Naive thymus-derived CD4-positive, alpha-beta T cell (primary cell): ENCODE measurements around the gene TAF6. TPM values are rescaled to one million over a fixed set of nuclear protein-coding genes. Genes with fewer than 3 reads are reported as not detected.
A peak's percentile ranks its signal among the peaks of the same experiment; 100 is the strongest.

Experiments used
- ATAC-seq: fragments of 150-1000 bp; cut with Tn5 transposase; 2 replicates; pipeline ENCODE4 v1.10.0; 2021; ENCODE audit warnings: mild to moderate bottlenecking, moderate library complexity
- CTCF ChIA-PET: fragments of 350-600 bp; sonication (Branson Sonifier 250); formaldehyde crosslinking; loops from one replicate; lab custom pipeline; 2021; ENCODE audit warnings: antibody characterized with exemption; lab: Charles Lee
- POLR2A ChIA-PET: fragments of 350-600 bp; sonication (Branson Sonifier 250); formaldehyde crosslinking; loops from one replicate; lab custom pipeline; 2021; ENCODE audit warnings: antibody characterized with exemption, inconsistent platforms; lab: Charles Lee
- DNase-seq, 9 donors: peaks; one replicate each; pipeline versions ENCODE4 v3.0.0 to v3.0.0-alpha.2; 2020 to 2022; ENCODE audit warnings: mixed read lengths in 1 of 9
- H3K27ac ChIP-seq: one replicate; pipeline ENCODE4 v1.7.0; 2013; ENCODE audit warnings: mild to moderate bottlenecking, low read depth, low read length, moderate library complexity
- H3K27me3 ChIP-seq, 2 donors: one replicate each; pipeline ENCODE4 v1.7.0; 2013; ENCODE audit warnings: low read length in 2 of 2, mild to moderate bottlenecking in 2 of 2, moderate library complexity in 2 of 2; ENCODE audit not compliant: control insufficient read depth in 2 of 2, insufficient read depth in 2 of 2
- H3K36me3 ChIP-seq, 3 experiments: 1 replicate in 2 of 3; 2 replicates in 1 of 3; pipeline ENCODE4 v1.7.0; 2013; ENCODE audit warnings: low read length in 3 of 3, mild to moderate bottlenecking in 3 of 3, moderate library complexity in 1 of 3; ENCODE audit not compliant: insufficient read depth in 3 of 3, control insufficient read depth in 2 of 3
- H3K4me1 ChIP-seq, 2 donors: one replicate each; pipeline ENCODE4 v1.7.0; 2013; ENCODE audit warnings: low read length in 2 of 2, mild to moderate bottlenecking in 2 of 2, moderate library complexity in 1 of 2; ENCODE audit not compliant: control insufficient read depth in 2 of 2, insufficient read depth in 2 of 2
- H3K4me3 ChIP-seq: 2 replicates; pipeline ENCODE4 v1.7.0; 2013; ENCODE audit warnings: mild to moderate bottlenecking, low read length
- H3K9me3 ChIP-seq, 3 experiments: 1 replicate in 2 of 3; 2 replicates in 1 of 3; pipeline ENCODE4 v1.7.0; 2013; ENCODE audit warnings: low read length in 3 of 3; ENCODE audit not compliant: control insufficient read depth in 2 of 3
- H3K27ac Mint-ChIP-seq, 9 donors: one replicate each; pipeline ENCODE4 v1.8.0; 2020 to 2022; ENCODE audit warnings: mixed read lengths in 9 of 9, mild to moderate bottlenecking in 8 of 9, moderate library complexity in 5 of 9, inconsistent platforms in 2 of 9
- H3K27me3 Mint-ChIP-seq, 5 donors: one replicate each; pipeline ENCODE4 v1.8.0; 2021 to 2022; ENCODE audit warnings: mixed read lengths in 5 of 5, mild to moderate bottlenecking in 1 of 5
- H3K36me3 Mint-ChIP-seq, 5 donors: one replicate each; pipeline ENCODE4 v1.8.0; 2020 to 2022; ENCODE audit warnings: mixed read lengths in 5 of 5, mild to moderate bottlenecking in 3 of 5, inconsistent platforms in 1 of 5
- H3K4me1 Mint-ChIP-seq, 7 donors: one replicate each; pipeline ENCODE4 v1.8.0; 2020 to 2022; ENCODE audit warnings: mixed read lengths in 7 of 7, mild to moderate bottlenecking in 3 of 7, inconsistent platforms in 1 of 7
- H3K4me3 Mint-ChIP-seq, 10 donors: one replicate each; pipeline ENCODE4 v1.8.0; 2020 to 2022; ENCODE audit warnings: mild to moderate bottlenecking in 10 of 10, mixed read lengths in 10 of 10, moderate library complexity in 6 of 10, inconsistent platforms in 2 of 10
- H3K9me3 Mint-ChIP-seq, 11 donors: one replicate each; pipeline ENCODE4 v1.8.0; 2020 to 2022; ENCODE audit warnings: mixed read lengths in 11 of 11, mild to moderate bottlenecking in 4 of 11, inconsistent platforms in 1 of 11, moderate library complexity in 1 of 11
- intact Hi-C, 2 donors: fragments of 100-400 bp; cut with micrococcal nuclease; formaldehyde crosslinking; loops; one replicate each; pipeline ENCODE4 v1.15.1; 2023
- polyA plus RNA-seq, 2 donors: library from polyadenylated mRNA; unstranded; fragments of 300-500 nt; fragmentation: Illumina TruSeq; gene quantifications; one replicate each; pipeline ENCODE4 v1.2.3, GENCODE V29; 2021
- total RNA-seq, 6 experiments: library from RNA in 5 of 6; stranded (reverse) in 5 of 6; gene quantifications; 1 replicate in 5 of 6; 2 replicates in 1 of 6; pipeline ENCODE4 v1.2.3 and lab custom pipeline; 2021 to 2026

TAF6 gene
- total and polyA plus RNA-seq, 7 experiments from 2014 or later: 30.8 to 68.1 (median 45.0) TPM

- POLR2A ChIA-PET: interaction anchor here (2.2 kb wide), 1 partner anchor 9 kb away, joined by 10 read pairs; no protein-coding TSS in a partner anchor
- peaks cover 0 to 20% (median 4%) of the 10 kb centered on the region in 5 donors for H3K36me3 Mint-ChIP-seq
Measured at GRCh38 chr7:100115026-100115425, 4.1 kb downstream of the TAF6 start.

GRCh38 chr7:100111914-100112313 is 7.2 kb downstream of the TAF6 start:
- Histone ChIP-seq H3K27me3 (no peaks in the 10 kb centered on the region), H3K4me3 (no peak overlapping the region), H3K4me1 (no peaks in the 10 kb centered on the region), H3K36me3 (peaks cover 0 to 70% (median 27%) of the 10 kb centered on the region in 3 experiments), H3K27ac (no peak overlapping the region), H3K9me3 (no peaks in the 10 kb centered on the region)
- Mint-ChIP-seq H3K9me3 (no peaks in the 10 kb centered on the region), H3K4me3 (no peak overlapping the region), H3K27me3 (no peaks in the 10 kb centered on the region), H3K27ac (no peak overlapping the region), H3K4me1 (peaks cover 3 to 9% (median 8%) of the 10 kb centered on the region in 7 donors), H3K36me3 (peaks cover 0 to 33% (median 9%) of the 10 kb centered on the region in 5 donors)
- ATAC-seq (no peak), DNase-seq (no peak)
- POLR2A ChIA-PET: interaction anchor here (0.6 to 1.1 kb wide), 2 partner anchors 10 to 12 kb away, joined by 3 read pairs; partner anchors contain the start of gene AP4M1
- CTCF ChIA-PET: no interaction called here
- intact Hi-C loops: no loop called here

More at GRCh38 chr7:100115026-100115425, 4.1 kb downstream of the TAF6 start:
- no peak overlapping the region for H3K4me3 ChIP-seq
- no peaks in the 10 kb centered on the region for H3K27me3 Mint-ChIP-seq
- CTCF ChIA-PET: interaction anchor here (0.6 kb wide), 1 partner anchor 21 kb away, joined by 3 read pairs; no protein-coding TSS in a partner anchor
- peak overlapping the region in 2 of 9 donors; percentile 42 to 65 for H3K27ac Mint-ChIP-seq
- H3K4me3 Mint-ChIP-seq: no peak overlapping the region
- H3K27ac ChIP-seq: no peak overlapping the region
- peaks cover 10 to 25% (median 19%) of the 10 kb centered on the region in 7 donors for H3K4me1 Mint-ChIP-seq
- peaks cover 0 to 44% (median 18%) of the 10 kb centered on the region in 3 experiments for H3K36me3 ChIP-seq
- no peaks in the 10 kb centered on the region for H3K27me3 ChIP-seq
- intact Hi-C loops: no loop called here
- DNase-seq (no peak), ATAC-seq (no peak)
- no peaks in the 10 kb centered on the region for H3K9me3 ChIP-seq
- peaks cover 7 to 11% of the 10 kb centered on the region in 2 donors for H3K4me1 ChIP-seq
- H3K9me3 Mint-ChIP-seq: peaks cover 0 to 3% (median 0%) of the 10 kb centered on the region in 11 donors

GRCh38 chr7:100111156-100111555 is 8.0 kb downstream of the TAF6 start:
- Mint-ChIP-seq H3K27ac (peak overlapping the region in 1 of 9 donors; percentile 24), H3K36me3 (peaks cover 0 to 36% (median 9%) of the 10 kb centered on the region in 5 donors), H3K27me3 (no peaks in the 10 kb centered on the region), H3K4me1 (peaks cover 0 to 7% (median 3%) of the 10 kb centered on the region in 7 donors), H3K4me3 (no peak overlapping the region), H3K9me3 (no peaks in the 10 kb centered on the region)
- ATAC-seq (no peak), DNase-seq (no peak)
- peaks cover 0 to 74% (median 27%) of the 10 kb centered on the region in 3 experiments for H3K36me3 ChIP-seq
- no peaks in the 10 kb centered on the region for H3K4me1 ChIP-seq
- no peaks in the 10 kb centered on the region for H3K9me3 ChIP-seq
- ChIA-PET POLR2A (no interaction called here), CTCF (no interaction called here)
- no peak overlapping the region for H3K4me3 ChIP-seq
- H3K27me3 ChIP-seq: no peaks in the 10 kb centered on the region
- no peak overlapping the region for H3K27ac ChIP-seq
- intact Hi-C loops: no loop called here

GRCh38 chr7:100109521-100110163 is 9.5 kb downstream of the TAF6 start:
- Histone ChIP-seq H3K9me3 (no peaks in the 10 kb centered on the region), H3K4me3 (no peak overlapping the region), H3K36me3 (peaks cover 0 to 79% (median 27%) of the 10 kb centered on the region in 3 experiments), H3K27me3 (no peaks in the 10 kb centered on the region), H3K27ac (no peak overlapping the region), H3K4me1 (no peaks in the 10 kb centered on the region)
- ATAC-seq (no peak), DNase-seq (no peak)
- CTCF ChIA-PET: no interaction called here
- no peaks in the 10 kb centered on the region for H3K27me3 Mint-ChIP-seq
- no peaks in the 10 kb centered on the region for H3K9me3 Mint-ChIP-seq
- peaks cover 0 to 36% (median 6%) of the 10 kb centered on the region in 5 donors for H3K36me3 Mint-ChIP-seq
- H3K27ac Mint-ChIP-seq: no peak overlapping the region
- H3K4me1 Mint-ChIP-seq: peaks cover 0 to 5% (median 0%) of the 10 kb centered on the region in 7 donors
- H3K4me3 Mint-ChIP-seq: no peak overlapping the region
- POLR2A ChIA-PET: no interaction called here
- intact Hi-C loops: loop anchor here in 1 of 2 donors (10.0 kb wide), 2 partner anchors 475 to 555 kb away; partner anchors contain the start of genes FAM200A, FBXO24, LRCH4 and ZNF655

- ATAC-seq (no peak), DNase-seq (no peak)
- ChIA-PET POLR2A (interaction anchor here (1.6 kb wide), 1 partner anchor 12 kb away, joined by 7 read pairs; the partner anchor contains the start of gene CNPY4), CTCF (no interaction called here)
- Histone ChIP-seq H3K4me1 (no peaks in the 10 kb centered on the region), H3K9me3 (no peaks in the 10 kb centered on the region), H3K36me3 (peaks cover 0 to 66% (median 18%) of the 10 kb centered on the region in 3 experiments), H3K4me3 (no peak overlapping the region), H3K27ac (no peak overlapping the region), H3K27me3 (no peaks in the 10 kb centered on the region)
- H3K27me3 Mint-ChIP-seq: no peaks in the 10 kb centered on the region
- peaks cover 0 to 9% (median 4%) of the 10 kb centered on the region in 7 donors for H3K4me1 Mint-ChIP-seq
- intact Hi-C loops: loop anchor here in 1 of 2 donors (10.0 kb wide), 2 partner anchors 477 to 553 kb away; partner anchors contain the start of genes FAM200A, FBXO24, LRCH4 and ZNF655
- peaks cover 0 to 25% (median 6%) of the 10 kb centered on the region in 5 donors for H3K36me3 Mint-ChIP-seq
- H3K4me3 Mint-ChIP-seq: no peak overlapping the region
- no peak overlapping the region for H3K27ac Mint-ChIP-seq
- no peaks in the 10 kb centered on the region for H3K9me3 Mint-ChIP-seq
Measured at GRCh38 chr7:100107890-100108289, 11.3 kb downstream of the TAF6 start.

GRCh38 chr7:100107125-100107737 is 11.9 kb downstream of the TAF6 start:
- H3K36me3 ChIP-seq: peaks cover 0 to 60% (median 18%) of the 10 kb centered on the region in 3 experiments
- H3K9me3 Mint-ChIP-seq: no peaks in the 10 kb centered on the region

More at GRCh38 chr7:100107125-100107737, 11.9 kb downstream of the TAF6 start:
- no peaks in the 10 kb centered on the region for H3K27me3 ChIP-seq
- DNase-seq: no peak
- H3K4me3 ChIP-seq: no peak overlapping the region
- H3K9me3 ChIP-seq: no peaks in the 10 kb centered on the region
- H3K4me3 Mint-ChIP-seq: no peak overlapping the region
- intact Hi-C loops: loop anchor here in 1 of 2 donors (10.0 kb wide), 2 partner anchors 478 to 552 kb away; partner anchors contain the start of genes FAM200A, FBXO24, LRCH4 and ZNF655
- H3K27me3 Mint-ChIP-seq: no peaks in the 10 kb centered on the region
- no peak overlapping the region for H3K27ac Mint-ChIP-seq
- peaks cover 0 to 2% of the 10 kb centered on the region in 2 donors for H3K4me1 ChIP-seq
- no peak for ATAC-seq
- ChIA-PET CTCF (no interaction called here), POLR2A (interaction anchor here (1.6 kb wide), 1 partner anchor 13 kb away, joined by 7 read pairs; the partner anchor contains the start of gene CNPY4)
- H3K36me3 Mint-ChIP-seq: peaks cover 0 to 22% (median 6%) of the 10 kb centered on the region in 5 donors
- no peak overlapping the region for H3K27ac ChIP-seq
- H3K4me1 Mint-ChIP-seq: peaks cover 0 to 15% (median 9%) of the 10 kb centered on the region in 7 donors
